GM18511 (cell line): ENCODE results near the gene MTIF3.
A peak's percentile ranks its signal among the peaks of the same experiment; 100 is the strongest.

Source experiments
- ATAC-seq: cut with Tn5 transposase; IDR thresholded peaks from one replicate; pipeline ENCODE4 v1.9.1; 2021; ENCODE audit warnings: mild to moderate bottlenecking, moderate library complexity; ENCODE audit not compliant: unreplicated experiment

MTIF3 gene

GRCh38 chr13:27449936-27450828 is at the start of gene MTIF3:
TSS of gene MTIF3 (minus strand) at chr13:27450564. CDS start at chr13:27440448, 10,116 bp downstream.
- peak; percentile 87 for ATAC-seq

DNA sequence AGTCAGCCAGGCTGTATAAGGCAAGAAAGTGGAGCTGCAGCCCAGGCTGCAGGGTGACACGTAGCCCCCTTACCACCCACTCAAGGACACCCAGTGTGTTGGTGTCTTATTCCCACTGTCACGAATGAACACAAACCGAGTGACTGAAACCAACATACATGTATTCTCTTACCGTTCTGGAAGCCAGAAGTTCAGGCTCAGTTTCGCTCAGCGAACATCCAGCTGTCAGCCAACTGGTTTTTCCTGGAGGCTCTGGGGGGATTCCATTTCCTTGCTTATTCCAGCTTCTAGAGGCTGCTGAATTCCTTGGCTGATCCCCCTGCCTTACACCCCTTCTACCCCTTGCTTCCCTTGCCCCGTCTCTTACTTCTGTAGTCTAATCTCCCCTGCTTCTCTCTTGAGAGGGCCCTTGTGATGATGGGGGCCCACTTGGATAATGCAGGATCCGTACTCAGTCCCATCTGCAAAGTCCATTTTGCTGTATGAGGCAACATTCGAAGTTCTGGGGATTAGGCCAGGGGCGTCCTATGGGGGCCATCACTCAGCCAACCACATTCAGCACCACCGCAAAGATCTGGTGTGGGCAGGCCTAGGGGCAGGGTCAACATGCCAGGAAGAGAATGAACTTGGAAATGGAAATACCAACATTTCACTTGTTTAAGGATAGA is 47.3 kb upstream of the MTIF3 start:
- no peak for ATAC-seq

DNA sequence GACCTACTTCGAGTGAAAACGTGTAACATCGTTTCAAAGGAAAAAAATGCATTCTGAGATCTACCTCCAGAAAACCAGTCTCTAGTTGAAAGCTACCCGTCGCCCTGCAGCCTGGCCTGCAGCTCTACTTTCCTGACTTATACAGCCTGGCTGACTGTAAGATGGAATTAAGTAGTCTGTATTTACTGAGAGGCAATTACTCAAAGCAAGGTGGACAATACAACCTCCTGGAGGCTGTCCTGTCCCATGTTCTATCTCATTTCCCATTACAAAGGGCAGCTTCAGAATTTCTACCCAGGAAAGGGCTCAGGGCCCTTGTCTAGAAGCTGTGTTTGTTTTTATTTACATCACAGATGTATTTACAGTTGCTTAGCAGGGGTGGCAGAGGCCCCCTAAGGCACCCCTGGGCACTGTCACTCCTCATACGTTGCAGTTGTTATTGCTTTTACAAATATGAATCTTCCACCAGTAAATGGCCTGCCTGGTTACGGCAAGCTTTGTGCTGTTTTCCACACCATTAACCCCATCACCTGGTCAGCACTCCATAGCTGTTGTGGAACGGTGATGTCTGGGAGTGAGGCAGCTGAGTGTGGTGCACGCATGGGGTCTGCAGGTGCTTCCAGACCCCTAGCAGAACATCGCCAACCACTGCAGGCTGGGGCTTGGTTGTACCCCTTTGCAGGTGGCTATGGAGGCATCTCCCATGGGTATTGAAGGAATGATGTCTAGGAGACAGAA is 46.3 kb upstream of the MTIF3 start:
- ATAC-seq: no peak

DNA sequence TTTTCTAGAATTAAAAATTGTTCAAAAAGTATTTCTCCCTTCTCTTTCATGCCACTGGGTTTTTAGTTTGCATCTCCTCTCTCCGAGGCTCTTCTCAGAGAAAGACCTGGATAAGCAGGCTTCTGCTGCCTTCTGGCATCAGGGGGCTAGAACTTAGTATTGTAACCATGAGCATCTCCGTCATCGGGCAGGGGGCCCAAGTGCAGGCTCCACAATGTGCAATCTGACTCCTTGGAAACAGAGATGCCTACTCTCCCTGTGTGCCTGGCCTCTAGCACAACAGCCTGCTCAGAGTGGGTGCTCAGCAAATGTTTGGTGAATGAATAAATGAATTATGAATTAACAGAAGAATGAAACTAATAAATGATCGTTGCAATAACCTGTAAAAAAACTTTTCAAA is 45.6 kb upstream of the MTIF3 start:
- ATAC-seq: no peak

DNA sequence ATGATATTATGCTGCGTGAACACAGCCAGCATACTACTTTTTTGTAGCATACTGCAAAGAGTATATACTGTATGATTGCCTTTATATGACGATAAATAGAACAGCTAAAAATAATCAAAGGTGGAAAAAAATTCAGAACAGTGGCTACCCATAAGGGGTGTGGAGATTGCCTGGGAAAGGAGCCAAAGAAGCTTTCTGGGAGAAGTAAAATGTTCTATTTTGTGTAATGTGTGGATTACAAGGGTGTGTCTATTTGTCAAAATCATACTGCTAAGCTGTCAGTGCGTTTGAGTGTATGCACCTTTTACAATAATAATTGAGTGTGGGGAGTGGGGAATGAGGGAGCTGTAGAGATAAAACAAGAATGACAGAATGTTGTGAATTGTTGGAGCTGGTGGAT is 45.2 kb upstream of the MTIF3 start:
- ATAC-seq: no peak

DNA sequence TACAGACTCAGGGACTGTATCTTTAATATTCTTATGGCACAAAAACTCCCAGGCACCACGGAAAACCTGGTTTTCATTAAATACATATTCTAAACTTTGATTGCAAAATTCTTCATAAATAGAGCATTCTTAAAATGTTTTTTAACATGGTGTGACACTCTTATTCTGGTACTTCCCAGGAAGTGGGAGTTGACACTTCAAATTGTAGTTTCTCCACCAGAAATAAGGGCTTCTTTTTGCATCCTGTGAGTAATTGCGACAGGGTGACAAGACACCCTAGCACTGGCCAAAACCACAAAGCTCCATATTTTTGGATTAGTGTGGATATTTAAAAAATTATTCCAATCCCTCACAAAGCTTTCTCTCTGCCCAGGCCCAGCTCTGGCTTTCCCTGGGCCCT is 43.6 kb upstream of the MTIF3 start:
- no peak for ATAC-seq

DNA sequence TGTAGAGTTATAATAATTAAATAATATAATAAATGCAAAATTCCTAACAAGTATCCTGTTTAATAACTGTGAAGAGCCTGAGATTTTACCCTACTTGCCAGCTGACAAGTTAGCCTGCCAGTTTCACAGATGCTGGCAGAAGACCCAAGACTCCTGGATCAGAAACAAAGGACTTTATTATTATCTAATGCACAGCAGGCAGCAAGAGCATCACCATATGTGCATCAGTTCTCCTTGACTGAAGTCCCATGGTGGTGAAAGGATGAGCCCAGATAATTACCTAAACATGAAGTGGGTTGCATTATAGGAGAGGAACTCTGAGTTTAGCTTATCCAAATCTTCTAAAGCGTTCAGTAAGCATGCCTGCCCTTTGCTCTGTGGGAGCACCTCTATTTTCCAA is 39.1 kb upstream of the MTIF3 start:
- no peak for ATAC-seq

DNA sequence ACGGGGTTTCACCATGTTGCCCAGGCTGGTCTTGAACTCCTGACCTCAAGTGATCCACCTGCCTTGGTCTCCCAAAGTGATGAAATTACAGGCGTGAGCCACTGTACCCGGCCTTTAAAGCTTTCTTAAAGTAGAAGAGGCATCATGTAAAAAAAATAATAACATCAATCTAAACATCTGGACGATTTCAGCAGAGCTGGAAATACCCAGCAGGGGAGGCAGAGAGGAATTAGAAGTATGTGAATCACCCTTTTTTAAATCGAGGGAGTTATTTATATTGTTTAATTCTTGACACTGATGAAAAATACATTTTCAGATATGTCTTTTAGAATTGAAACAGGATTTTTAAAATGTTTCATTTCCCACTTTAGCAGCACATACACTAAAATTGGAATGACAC is 37.4 kb upstream of the MTIF3 start:
- no peak for ATAC-seq

- ATAC-seq: peak; percentile 22
Measured at GRCh38 chr13:27483421-27483820, 33.1 kb upstream of the MTIF3 start.

- peak; percentile 98 for ATAC-seq
Measured at GRCh38 chr13:27482983-27483382, 32.6 kb upstream of the MTIF3 start.

GRCh38 chr13:27481766-27482165 is 31.4 kb upstream of the MTIF3 start:
- no peak for ATAC-seq

GRCh38 chr13:27476943-27477703 is 26.8 kb upstream of the MTIF3 start:
- peak; percentile 84 for ATAC-seq

- ATAC-seq: no peak
Measured at GRCh38 chr13:27474751-27475268, 24.4 kb upstream of the MTIF3 start.

GRCh38 chr13:27472941-27473340 is 22.6 kb upstream of the MTIF3 start:
- no peak for ATAC-seq

DNA sequence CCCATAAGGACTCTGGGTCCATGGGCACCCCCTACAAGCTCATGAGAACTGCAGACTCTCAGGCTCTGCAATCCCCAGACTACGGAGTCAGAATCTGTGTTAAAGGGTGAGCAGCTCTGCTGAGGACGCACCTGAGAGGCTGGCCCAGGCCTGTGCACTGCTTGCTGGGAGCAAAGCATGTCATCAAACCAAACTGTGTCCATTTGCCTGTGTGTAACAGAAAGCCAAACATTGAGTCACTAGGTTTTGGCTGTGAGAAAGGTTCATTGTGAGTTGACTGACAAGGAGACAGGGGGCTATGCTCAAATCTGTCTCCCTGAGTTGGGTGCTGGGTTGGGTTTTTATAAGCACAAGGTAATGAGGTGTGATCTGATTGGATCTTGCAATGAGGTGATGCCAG is 22.1 kb upstream of the MTIF3 start:
- ATAC-seq: no peak

GRCh38 chr13:27470075-27470820 is 19.9 kb upstream of the MTIF3 start:
- ATAC-seq: no peak

GRCh38 chr13:27466513-27466912 is 16.1 kb upstream of the MTIF3 start:
- ATAC-seq: no peak

- ATAC-seq: no peak
Measured at GRCh38 chr13:27465611-27466010, 15.2 kb upstream of the MTIF3 start.

- ATAC-seq: no peak
Measured at GRCh38 chr13:27463500-27463899, 13.1 kb upstream of the MTIF3 start.
